Adipocyte (in vitro differentiated cells): ENCODE results near the gene SOX4.

Source experiments
- DNase-seq: peaks from one replicate; pipeline ENCODE4 v3.0.0-alpha.2; 2015; ENCODE audit warnings: low read depth
- H3K27me3 ChIP-seq: replicated peaks from 2 replicates; pipeline ENCODE4 v1.7.0; 2013; ENCODE audit warnings: mild to moderate bottlenecking, low read length, moderate library complexity; ENCODE audit not compliant: control insufficient read depth, insufficient read depth
- H3K36me3 ChIP-seq: 2 replicates; pipeline ENCODE4 v1.7.0; 2013; ENCODE audit warnings: low read length, mild to moderate bottlenecking, moderate library complexity; ENCODE audit not compliant: control insufficient read depth, insufficient read depth, severe bottlenecking
- H3K4me1 ChIP-seq: 2 replicates; pipeline ENCODE4 v1.7.0; 2013; ENCODE audit warnings: mild to moderate bottlenecking, low read length, moderate library complexity; ENCODE audit not compliant: control insufficient read depth, insufficient read depth
- H3K4me3 ChIP-seq: 2 replicates; pipeline ENCODE4 v1.7.0; 2013; ENCODE audit warnings: mild to moderate bottlenecking, low read length, moderate library complexity
- H3K9ac ChIP-seq: 2 replicates; pipeline ENCODE4 v1.7.0; 2013; ENCODE audit warnings: mild to moderate bottlenecking, low read length, moderate library complexity
- H3K9me3 ChIP-seq: 2 replicates; pipeline ENCODE4 v1.7.0; 2013; ENCODE audit warnings: mild to moderate bottlenecking, low read length, moderate library complexity; ENCODE audit not compliant: control insufficient read depth

The SOX4 gene

GRCh38 chr6:21616005-21616404 is 22.5 kb downstream of the SOX4 start:
- Histone ChIP-seq H3K4me3 (no peak overlapping the region), H3K27me3 (no peaks in the 10 kb centered on the region), H3K4me1 (peaks cover 8% of the 10 kb centered on the region), H3K9me3 (no peaks in the 10 kb centered on the region), H3K36me3 (no peaks in the 10 kb centered on the region), H3K9ac (no peak overlapping the region)
- DNase-seq: no peak

GRCh38 chr6:21625642-21626041 is 32.1 kb downstream of the SOX4 start:
- H3K36me3 ChIP-seq: no peaks in the 10 kb centered on the region
- DNase-seq: no peak
- H3K9me3 ChIP-seq: no peaks in the 10 kb centered on the region
- H3K4me3 ChIP-seq: no peak overlapping the region
- H3K4me1 ChIP-seq: no peaks in the 10 kb centered on the region
- no peak overlapping the region for H3K9ac ChIP-seq
- no peaks in the 10 kb centered on the region for H3K27me3 ChIP-seq

GRCh38 chr6:21626756-21627155 is 33.2 kb downstream of the SOX4 start:
- Histone ChIP-seq H3K36me3 (no peaks in the 10 kb centered on the region), H3K4me1 (no peaks in the 10 kb centered on the region), H3K27me3 (no peaks in the 10 kb centered on the region), H3K9ac (no peak overlapping the region), H3K9me3 (no peaks in the 10 kb centered on the region), H3K4me3 (no peak overlapping the region)
- no peak for DNase-seq

- Histone ChIP-seq H3K4me1 (no peaks in the 10 kb centered on the region), H3K36me3 (no peaks in the 10 kb centered on the region), H3K27me3 (no peaks in the 10 kb centered on the region), H3K4me3 (no peak overlapping the region), H3K9me3 (no peaks in the 10 kb centered on the region), H3K9ac (no peak overlapping the region)
- no peak for DNase-seq
Observed at GRCh38 chr6:21628160-21628559, 34.6 kb downstream of the SOX4 start.

- DNase-seq: no peak
- no peak overlapping the region for H3K4me3 ChIP-seq
- H3K9ac ChIP-seq: no peak overlapping the region
- H3K4me1 ChIP-seq: peaks cover 20% of the 10 kb centered on the region
- no peaks in the 10 kb centered on the region for H3K27me3 ChIP-seq
- no peaks in the 10 kb centered on the region for H3K9me3 ChIP-seq
- H3K36me3 ChIP-seq: no peaks in the 10 kb centered on the region
Observed at GRCh38 chr6:21633511-21634109, 40.1 kb downstream of the SOX4 start.

DNA sequence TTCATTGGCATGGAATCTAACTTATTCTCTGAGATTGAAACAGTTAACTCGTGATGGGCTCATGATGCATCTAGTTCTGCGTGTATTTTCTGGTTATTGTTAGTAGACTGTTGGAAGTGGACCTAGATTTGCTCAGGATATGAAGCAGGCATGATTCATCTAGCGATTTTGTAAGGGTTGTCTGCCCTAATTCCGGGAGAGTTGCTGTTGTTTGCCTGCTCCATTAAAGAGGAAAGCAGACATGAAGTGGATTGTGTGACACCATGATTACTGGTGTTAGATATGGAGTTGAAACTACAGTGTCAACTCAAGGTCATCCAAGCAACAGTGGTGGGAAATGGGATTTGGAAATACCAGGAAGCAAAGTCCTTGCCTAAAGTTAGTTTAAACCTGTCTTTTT is 41.0 kb downstream of the SOX4 start:
- Histone ChIP-seq H3K4me3 (no peak overlapping the region), H3K9me3 (no peaks in the 10 kb centered on the region), H3K27me3 (no peaks in the 10 kb centered on the region), H3K4me1 (peaks cover 20% of the 10 kb centered on the region), H3K36me3 (no peaks in the 10 kb centered on the region), H3K9ac (no peak overlapping the region)
- DNase-seq: peak; percentile 93

GRCh38 chr6:21636876-21637275 is 43.3 kb downstream of the SOX4 start:
- H3K4me3 ChIP-seq: no peak overlapping the region
- peaks cover 20% of the 10 kb centered on the region for H3K4me1 ChIP-seq
- H3K27me3 ChIP-seq: no peaks in the 10 kb centered on the region
- H3K9ac ChIP-seq: no peak overlapping the region
- no peaks in the 10 kb centered on the region for H3K36me3 ChIP-seq
- H3K9me3 ChIP-seq: peaks cover 1% of the 10 kb centered on the region
- DNase-seq: peak; percentile 59

- no peak overlapping the region for H3K9ac ChIP-seq
- DNase-seq: no peak
Observed at GRCh38 chr6:21639316-21639715, 45.8 kb downstream of the SOX4 start.

More at GRCh38 chr6:21639316-21639715, 45.8 kb downstream of the SOX4 start:
- peaks cover 5% of the 10 kb centered on the region for H3K9me3 ChIP-seq
- H3K27me3 ChIP-seq: no peaks in the 10 kb centered on the region
- no peaks in the 10 kb centered on the region for H3K36me3 ChIP-seq
- H3K4me1 ChIP-seq: peaks cover 16% of the 10 kb centered on the region
- H3K4me3 ChIP-seq: no peak overlapping the region
